ENCODE measurements around the gene KIAA2012. TPM values are rescaled to one million over a fixed set of nuclear protein-coding genes. Genes with fewer than 3 reads are reported as not detected.

Gene KIAA2012
- total and polyA plus RNA-seq, 5 donors from 2014 or later = not detected

DNA sequence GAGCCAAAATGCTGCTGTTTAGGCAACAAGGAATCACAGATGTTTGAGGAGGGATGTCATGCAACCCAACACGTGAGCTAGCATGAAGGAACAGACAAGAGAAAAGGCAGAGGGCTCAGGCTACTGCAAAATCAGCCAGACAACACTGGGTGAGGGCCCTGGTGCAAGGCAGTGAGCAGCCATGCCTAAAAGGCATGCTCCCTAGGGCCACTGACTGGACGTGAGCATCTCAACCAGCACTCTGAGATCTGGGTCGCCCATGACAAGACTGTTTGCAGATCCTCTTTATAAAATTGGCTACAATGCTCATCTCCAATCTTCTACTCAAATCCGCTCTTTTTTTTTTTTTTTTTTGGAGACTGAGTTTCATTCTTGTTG, 49.1 kb downstream of the KIAA2012 start:
- no peaks in the 10 kb centered on the region for H3K36me3 Mint-ChIP-seq
- no peaks in the 10 kb centered on the region for H3K4me1 Mint-ChIP-seq
- peaks cover 10% of the 10 kb centered on the region for H3K27me3 Mint-ChIP-seq
- H3K4me3 ChIP-seq (ENCODE audit: low read depth, low read length) = no peak overlapping the region
- no peak overlapping the region for H3K27ac ChIP-seq (ENCODE audit: insufficient read depth, low read length, poor library complexity, severe bottlenecking)
- H3K9me3 Mint-ChIP-seq = peaks cover 0 to 9% (median 1%) of the 10 kb centered on the region in 7 donors
- H3K27ac Mint-ChIP-seq = no peak overlapping the region
- H3K4me3 Mint-ChIP-seq = no peak overlapping the region
- H3K4me1 ChIP-seq (ENCODE audit: control insufficient read depth, insufficient read depth, low read length, poor library complexity, severe bottlenecking) = no peaks in the 10 kb centered on the region
- no peaks in the 10 kb centered on the region for H3K9me3 ChIP-seq (ENCODE audit: control insufficient read depth in 2 of 2, low read length in 2 of 2)
- H3K36me3 ChIP-seq (ENCODE audit: control insufficient read depth, insufficient read depth, low read length) = no peaks in the 10 kb centered on the region
- ATAC-seq (ENCODE audit: low read depth in 2 of 2) (no peak), DNase-seq (no peak)
- H3K27me3 ChIP-seq (ENCODE audit: control insufficient read depth, insufficient read depth, low read length) = no peaks in the 10 kb centered on the region

DNA sequence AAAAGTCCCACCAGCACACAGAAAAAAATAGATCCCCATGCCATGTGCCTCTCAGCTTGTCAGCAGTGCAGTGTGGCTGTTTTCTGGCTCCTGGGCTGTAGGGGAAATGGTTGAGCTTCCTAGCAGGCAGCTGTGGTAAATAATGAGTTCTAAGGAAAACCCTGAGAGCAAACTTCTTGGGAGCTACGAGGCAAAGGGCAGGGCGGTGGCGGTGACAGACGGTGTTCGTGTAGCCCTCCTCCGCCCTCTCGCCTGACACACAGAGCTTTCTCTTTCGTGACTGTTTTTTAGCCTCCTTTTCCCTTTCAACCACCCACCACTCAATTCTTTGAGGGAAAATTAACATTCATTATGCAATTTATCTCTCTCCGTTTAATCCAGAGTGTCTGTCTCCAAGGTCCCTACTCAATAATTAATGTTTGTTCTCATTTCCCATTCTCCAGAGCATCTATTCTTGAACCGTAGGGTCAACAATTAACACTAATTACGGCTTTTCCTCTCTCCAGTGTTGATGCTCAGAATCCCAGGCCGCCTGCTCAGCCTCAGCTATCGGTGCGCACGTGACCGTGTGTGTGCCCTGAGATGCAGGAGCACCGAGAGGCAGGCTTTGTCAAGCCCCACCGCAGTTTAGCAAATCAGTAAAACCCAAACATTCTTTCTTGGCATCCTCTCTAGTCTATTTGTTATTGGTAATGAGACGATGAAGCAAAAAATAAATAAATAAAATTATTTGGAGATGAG, 50.1 kb downstream of the KIAA2012 start:
- H3K36me3 ChIP-seq (ENCODE audit: control insufficient read depth, insufficient read depth, low read length) = no peaks in the 10 kb centered on the region
- no peaks in the 10 kb centered on the region for H3K4me1 ChIP-seq (ENCODE audit: control insufficient read depth, insufficient read depth, low read length, poor library complexity, severe bottlenecking)
- no peaks in the 10 kb centered on the region for H3K36me3 Mint-ChIP-seq
- no peaks in the 10 kb centered on the region for H3K27me3 ChIP-seq (ENCODE audit: control insufficient read depth, insufficient read depth, low read length)
- no peak overlapping the region for H3K27ac Mint-ChIP-seq
- H3K4me1 Mint-ChIP-seq = no peaks in the 10 kb centered on the region
- H3K27ac ChIP-seq (ENCODE audit: insufficient read depth, low read length, poor library complexity, severe bottlenecking) = no peak overlapping the region
- H3K4me3 ChIP-seq (ENCODE audit: low read depth, low read length) = no peak overlapping the region
- H3K9me3 Mint-ChIP-seq = peaks cover 0 to 9% (median 1%) of the 10 kb centered on the region in 7 donors
- no peak overlapping the region for H3K4me3 Mint-ChIP-seq
- DNase-seq = no peak
- ATAC-seq (ENCODE audit: low read depth in 2 of 2) = no peak
- H3K27me3 Mint-ChIP-seq = peaks cover 16% of the 10 kb centered on the region
- no peaks in the 10 kb centered on the region for H3K9me3 ChIP-seq (ENCODE audit: control insufficient read depth in 2 of 2, low read length in 2 of 2)

DNA sequence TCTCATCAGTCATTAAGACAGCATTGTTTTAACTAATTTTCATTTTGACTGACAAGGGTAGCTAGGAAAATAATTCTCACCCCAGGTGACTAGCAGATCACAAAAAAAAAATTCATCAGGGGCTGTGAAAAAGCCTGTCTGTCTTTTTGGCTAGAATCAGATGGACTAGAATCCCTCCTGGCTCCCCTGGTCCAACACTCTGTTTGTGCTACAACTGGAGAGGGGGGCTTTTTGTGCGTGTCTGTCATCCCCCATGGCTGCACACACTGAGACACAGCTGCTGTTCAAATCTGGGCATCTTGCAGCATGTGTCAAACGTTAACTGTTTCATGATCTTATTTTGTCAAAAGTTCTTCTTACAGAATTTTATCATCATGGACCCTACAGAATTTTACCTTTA, 51.2 kb downstream of the KIAA2012 start:
- H3K9me3 Mint-ChIP-seq = peaks cover 0 to 9% (median 1%) of the 10 kb centered on the region in 7 donors
- H3K27me3 Mint-ChIP-seq = peaks cover 16% of the 10 kb centered on the region
- no peaks in the 10 kb centered on the region for H3K27me3 ChIP-seq (ENCODE audit: control insufficient read depth, insufficient read depth, low read length)
- H3K4me3 ChIP-seq (ENCODE audit: low read depth, low read length) = no peak overlapping the region
- H3K4me1 ChIP-seq (ENCODE audit: control insufficient read depth, insufficient read depth, low read length, poor library complexity, severe bottlenecking) = no peaks in the 10 kb centered on the region
- no peak overlapping the region for H3K27ac ChIP-seq (ENCODE audit: insufficient read depth, low read length, poor library complexity, severe bottlenecking)
- DNase-seq = no peak
- no peak overlapping the region for H3K27ac Mint-ChIP-seq
- H3K9me3 ChIP-seq (ENCODE audit: control insufficient read depth in 2 of 2, low read length in 2 of 2) = no peaks in the 10 kb centered on the region
- no peaks in the 10 kb centered on the region for H3K36me3 Mint-ChIP-seq
- ATAC-seq (ENCODE audit: low read depth in 2 of 2) = no peak
- no peak overlapping the region for H3K4me3 Mint-ChIP-seq
- H3K4me1 Mint-ChIP-seq = no peaks in the 10 kb centered on the region
- H3K36me3 ChIP-seq (ENCODE audit: control insufficient read depth, insufficient read depth, low read length) = no peaks in the 10 kb centered on the region

DNA sequence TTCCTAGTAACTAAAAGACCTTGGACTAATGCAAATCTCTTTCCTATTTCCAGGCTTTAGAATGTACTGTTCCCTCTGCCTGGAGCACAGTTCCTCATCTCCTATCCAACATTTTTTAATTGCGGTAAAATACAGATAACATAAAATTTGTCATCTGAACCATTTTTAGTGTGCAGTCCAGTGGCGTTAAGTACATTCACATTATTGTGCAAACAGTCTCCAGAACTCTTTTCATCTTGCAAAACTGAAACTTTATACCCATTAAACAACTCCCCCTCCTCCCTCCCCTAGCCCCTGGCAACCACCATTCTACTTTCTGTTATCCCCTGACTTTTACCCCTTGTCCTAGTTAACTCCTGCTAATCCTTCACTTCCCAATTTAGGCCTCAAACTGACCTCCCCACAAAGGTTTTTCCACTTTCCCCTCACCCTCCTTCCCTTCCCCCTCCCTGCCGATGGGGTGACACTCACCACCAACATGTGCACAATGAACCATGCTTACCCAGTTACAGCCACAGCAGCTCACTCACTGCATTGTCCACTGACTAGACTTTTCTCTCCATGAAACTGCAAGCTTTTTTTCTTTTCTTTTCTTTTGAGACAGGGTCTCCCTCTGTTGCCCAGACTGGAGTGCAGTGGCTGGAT, 54.8 kb downstream of the KIAA2012 start:
- no peaks in the 10 kb centered on the region for H3K9me3 Mint-ChIP-seq
- H3K27ac Mint-ChIP-seq = no peak overlapping the region
- ATAC-seq (ENCODE audit: low read depth in 2 of 2) = no peak
- no peaks in the 10 kb centered on the region for H3K9me3 ChIP-seq (ENCODE audit: control insufficient read depth in 2 of 2, low read length in 2 of 2)
- no peaks in the 10 kb centered on the region for H3K4me1 ChIP-seq (ENCODE audit: control insufficient read depth, insufficient read depth, low read length, poor library complexity, severe bottlenecking)
- no peaks in the 10 kb centered on the region for H3K36me3 Mint-ChIP-seq
- H3K4me1 Mint-ChIP-seq = no peaks in the 10 kb centered on the region
- H3K4me3 ChIP-seq (ENCODE audit: low read depth, low read length) = no peak overlapping the region
- peaks cover 16% of the 10 kb centered on the region for H3K27me3 Mint-ChIP-seq
- no peaks in the 10 kb centered on the region for H3K27me3 ChIP-seq (ENCODE audit: control insufficient read depth, insufficient read depth, low read length)
- no peak overlapping the region for H3K4me3 Mint-ChIP-seq
- no peaks in the 10 kb centered on the region for H3K36me3 ChIP-seq (ENCODE audit: control insufficient read depth, insufficient read depth, low read length)
- DNase-seq = no peak
- H3K27ac ChIP-seq (ENCODE audit: insufficient read depth, low read length, poor library complexity, severe bottlenecking) = no peak overlapping the region

DNA sequence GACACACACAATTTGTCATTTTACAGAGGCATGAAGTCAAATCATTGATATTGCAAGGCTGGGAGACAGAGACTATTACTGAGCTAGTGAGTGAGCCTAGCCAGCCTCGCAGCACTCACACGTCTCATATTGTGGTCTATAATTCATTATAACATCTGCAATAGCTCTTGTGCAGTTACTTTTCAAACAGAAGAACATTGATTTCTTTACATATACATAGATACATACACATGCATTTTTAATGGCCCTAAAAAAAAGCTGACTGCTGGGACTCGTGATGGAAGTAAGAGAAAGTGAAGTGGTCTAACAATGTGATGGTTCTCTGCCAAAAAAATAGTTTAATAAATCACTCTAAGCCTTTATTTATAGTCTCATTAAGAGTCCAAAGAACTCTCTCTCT, 56.8 kb downstream of the KIAA2012 start:
- Mint-ChIP-seq H3K27ac (no peak overlapping the region), H3K4me3 (no peak overlapping the region), H3K27me3 (peaks cover 10% of the 10 kb centered on the region), H3K36me3 (no peaks in the 10 kb centered on the region), H3K4me1 (no peaks in the 10 kb centered on the region), H3K9me3 (no peaks in the 10 kb centered on the region)
- no peaks in the 10 kb centered on the region for H3K36me3 ChIP-seq (ENCODE audit: control insufficient read depth, insufficient read depth, low read length)
- H3K4me1 ChIP-seq (ENCODE audit: control insufficient read depth, insufficient read depth, low read length, poor library complexity, severe bottlenecking) = no peaks in the 10 kb centered on the region
- DNase-seq = no peak
- H3K4me3 ChIP-seq (ENCODE audit: low read depth, low read length) = no peak overlapping the region
- H3K27me3 ChIP-seq (ENCODE audit: control insufficient read depth, insufficient read depth, low read length) = no peaks in the 10 kb centered on the region
- H3K9me3 ChIP-seq (ENCODE audit: control insufficient read depth in 2 of 2, low read length in 2 of 2) = no peaks in the 10 kb centered on the region
- no peak for ATAC-seq (ENCODE audit: low read depth in 2 of 2)
- H3K27ac ChIP-seq (ENCODE audit: insufficient read depth, low read length, poor library complexity, severe bottlenecking) = no peak overlapping the region

DNA sequence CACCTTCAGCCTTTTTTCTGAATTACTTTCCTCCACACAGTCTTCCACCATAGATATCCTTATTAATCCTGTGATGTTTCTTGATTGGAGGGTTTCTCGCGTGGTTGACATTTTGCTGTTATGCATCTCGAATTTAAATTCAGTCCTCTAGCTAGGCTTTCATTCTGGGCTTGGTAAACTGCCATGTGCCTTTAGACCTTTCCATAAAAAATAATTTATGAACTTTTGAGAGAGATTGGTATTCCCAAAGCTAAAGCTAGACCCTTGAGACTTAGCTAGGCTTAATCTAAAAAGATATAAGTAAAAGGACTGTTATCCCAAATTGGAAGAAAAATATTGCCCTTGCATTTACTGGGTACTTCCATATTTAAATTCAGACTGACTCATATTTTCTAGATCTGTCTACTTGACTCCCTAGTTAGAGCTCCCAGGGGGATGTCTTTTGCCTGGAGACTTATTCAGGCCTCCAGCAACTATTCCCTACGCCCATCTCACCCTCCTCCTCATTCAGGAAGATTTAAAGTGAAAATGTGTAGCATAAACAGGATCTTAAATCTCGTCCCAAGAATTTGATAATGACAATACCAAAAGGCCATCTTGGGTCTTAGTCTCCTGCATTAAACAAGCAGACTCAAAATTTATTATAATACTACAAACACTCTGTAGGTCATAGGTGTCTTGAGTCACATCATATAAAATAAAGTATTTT, 60.3 kb downstream of the KIAA2012 start:
- H3K4me3 ChIP-seq (ENCODE audit: low read depth, low read length) = no peak overlapping the region
- H3K27me3 Mint-ChIP-seq = no peaks in the 10 kb centered on the region
- no peak for DNase-seq
- H3K9me3 ChIP-seq (ENCODE audit: control insufficient read depth in 2 of 2, low read length in 2 of 2) = no peaks in the 10 kb centered on the region
- no peaks in the 10 kb centered on the region for H3K4me1 Mint-ChIP-seq
- no peaks in the 10 kb centered on the region for H3K36me3 ChIP-seq (ENCODE audit: control insufficient read depth, insufficient read depth, low read length)
- no peaks in the 10 kb centered on the region for H3K4me1 ChIP-seq (ENCODE audit: control insufficient read depth, insufficient read depth, low read length, poor library complexity, severe bottlenecking)
- no peaks in the 10 kb centered on the region for H3K27me3 ChIP-seq (ENCODE audit: control insufficient read depth, insufficient read depth, low read length)
- H3K9me3 Mint-ChIP-seq = no peaks in the 10 kb centered on the region
- no peak overlapping the region for H3K27ac Mint-ChIP-seq
- no peak for ATAC-seq (ENCODE audit: low read depth in 2 of 2)
- H3K4me3 Mint-ChIP-seq = no peak overlapping the region
- no peaks in the 10 kb centered on the region for H3K36me3 Mint-ChIP-seq
- no peak overlapping the region for H3K27ac ChIP-seq (ENCODE audit: insufficient read depth, low read length, poor library complexity, severe bottlenecking)

DNA sequence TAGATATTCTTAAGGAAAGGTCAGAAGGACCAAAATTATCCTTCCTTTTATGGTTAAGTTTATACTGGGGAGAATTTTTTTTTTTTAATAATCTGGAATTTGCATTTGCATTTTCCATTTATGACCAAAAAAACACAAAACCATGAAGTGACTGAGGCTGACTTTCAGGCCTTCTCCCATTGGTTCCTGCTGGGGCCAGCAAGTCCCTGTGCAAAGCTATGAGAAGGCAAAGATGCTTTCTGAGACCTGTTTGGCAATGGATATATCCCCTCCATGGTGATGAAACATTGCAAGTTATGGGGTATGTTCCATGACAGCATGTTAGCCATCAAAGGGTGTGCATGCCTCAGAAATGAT, 60.8 kb downstream of the KIAA2012 start:
- Histone ChIP-seq H3K9me3 (ENCODE audit: control insufficient read depth in 2 of 2, low read length in 2 of 2) (no peaks in the 10 kb centered on the region), H3K27ac (ENCODE audit: insufficient read depth, low read length, poor library complexity, severe bottlenecking) (no peak overlapping the region), H3K36me3 (ENCODE audit: control insufficient read depth, insufficient read depth, low read length) (no peaks in the 10 kb centered on the region), H3K4me1 (ENCODE audit: control insufficient read depth, insufficient read depth, low read length, poor library complexity, severe bottlenecking) (no peaks in the 10 kb centered on the region), H3K4me3 (ENCODE audit: low read depth, low read length) (no peak overlapping the region), H3K27me3 (ENCODE audit: control insufficient read depth, insufficient read depth, low read length) (no peaks in the 10 kb centered on the region)
- Mint-ChIP-seq H3K27ac (no peak overlapping the region), H3K27me3 (no peaks in the 10 kb centered on the region), H3K36me3 (no peaks in the 10 kb centered on the region), H3K9me3 (no peaks in the 10 kb centered on the region), H3K4me3 (no peak overlapping the region), H3K4me1 (no peaks in the 10 kb centered on the region)
- ATAC-seq (ENCODE audit: low read depth in 2 of 2) = no peak
- no peak for DNase-seq

Measured in CD4-positive, CD25-positive, alpha-beta regulatory T cell (primary cell).